Activated naive CD8-positive, alpha-beta T cell treated with anti-CD3 and anti-CD28 coated beads, Interleukin-2, amount 10 ng/mL, durations not matched to agents 7 days and 5 days (primary cell): ENCODE measurements around the gene SECTM1. TPM values are rescaled to one million over a fixed set of nuclear protein-coding genes. Genes with fewer than 3 reads are reported as not detected.
A peak's percentile ranks its signal among the peaks of the same experiment; 100 is the strongest.

Source experiments
- ATAC-seq: fragments of 150-1000 bp; cut with Tn5 transposase; one replicate; pipeline ENCODE4 v1.10.0; 2021; ENCODE audit warnings: low read depth, moderate library complexity
- POLR2A ChIA-PET: fragments of 350-600 bp; sonication (Branson Sonifier 250); formaldehyde crosslinking; loops from one replicate; lab custom pipeline; 2021; ENCODE audit warnings: antibody characterized with exemption; lab: Charles Lee
- DNase-seq: peaks from one replicate; pipeline ENCODE4 v3.0.0; 2021
- H3K27ac Mint-ChIP-seq: one replicate; pipeline ENCODE4 v1.8.0; 2022; ENCODE audit warnings: mild to moderate bottlenecking, mixed read lengths
- H3K27me3 Mint-ChIP-seq: one replicate; pipeline ENCODE4 v1.8.0; 2022; ENCODE audit warnings: mild to moderate bottlenecking, moderate library complexity, mixed read lengths
- H3K36me3 Mint-ChIP-seq: one replicate; pipeline ENCODE4 v1.8.0; 2021; ENCODE audit warnings: mild to moderate bottlenecking, mixed read lengths
- H3K4me1 Mint-ChIP-seq: one replicate; pipeline ENCODE4 v1.8.0; 2021; ENCODE audit warnings: mixed read lengths
- H3K4me3 Mint-ChIP-seq: one replicate; pipeline ENCODE4 v1.8.0; 2022; ENCODE audit warnings: mild to moderate bottlenecking, moderate library complexity, mixed read lengths
- H3K9me3 Mint-ChIP-seq: one replicate; pipeline ENCODE4 v1.8.0; 2021; ENCODE audit warnings: mixed read lengths
- total RNA-seq, 2 experiments: library from RNA; stranded (reverse); gene quantifications; one replicate each; pipeline ENCODE4 v1.2.3, GENCODE V29; 2021

Gene SECTM1
- total RNA-seq, 2 experiments from 2014 or later: 0.86 to 1.0 TPM

DNA sequence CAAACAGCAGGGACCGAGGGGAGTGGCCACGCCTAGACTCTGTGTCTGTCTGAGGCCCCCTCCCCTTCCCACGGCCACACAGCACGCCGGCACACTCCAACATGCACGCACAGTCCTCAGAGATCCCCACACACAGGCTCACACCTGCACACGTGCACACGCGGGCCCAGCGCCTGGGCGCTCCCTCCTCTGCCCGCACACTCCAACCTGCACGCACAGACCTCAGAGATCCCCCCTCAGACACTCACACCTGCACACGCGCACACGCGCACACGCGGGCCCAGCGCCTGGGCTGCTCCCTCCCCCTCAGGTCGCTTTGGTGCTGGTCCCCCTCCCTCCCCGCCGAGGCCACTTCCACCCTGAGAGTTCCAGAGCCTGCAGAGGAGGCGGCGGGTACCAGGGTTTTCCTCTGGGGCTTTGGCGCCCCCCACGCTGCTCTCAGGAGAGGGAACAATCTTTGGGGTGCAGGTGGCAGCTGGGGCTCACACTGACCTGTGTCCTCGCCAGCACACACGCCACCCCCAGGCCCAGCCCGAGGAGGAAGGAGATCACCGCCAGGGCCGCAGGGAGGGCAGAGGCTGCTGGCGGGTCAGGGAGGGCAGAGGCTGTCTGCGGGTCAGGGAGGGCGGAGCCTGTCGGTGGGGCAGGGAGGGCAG is 17.7 kb downstream of the SECTM1 start:
- Mint-ChIP-seq H3K4me3 (peak overlapping the region; percentile 90), H3K4me1 (peaks cover 9% of the 10 kb centered on the region), H3K36me3 (peaks cover 11% of the 10 kb centered on the region), H3K9me3 (no peaks in the 10 kb centered on the region), H3K27me3 (no peaks in the 10 kb centered on the region), H3K27ac (no peak overlapping the region)
- POLR2A ChIA-PET: interaction anchor here (1.0 to 10.2 kb wide), 4 partner anchors 10 to 74 kb away, joined by 3 to 222 read pairs (median 8); no protein-coding TSS in a partner anchor
- ATAC-seq (peak; percentile 45), DNase-seq (peak; percentile 72)

DNA sequence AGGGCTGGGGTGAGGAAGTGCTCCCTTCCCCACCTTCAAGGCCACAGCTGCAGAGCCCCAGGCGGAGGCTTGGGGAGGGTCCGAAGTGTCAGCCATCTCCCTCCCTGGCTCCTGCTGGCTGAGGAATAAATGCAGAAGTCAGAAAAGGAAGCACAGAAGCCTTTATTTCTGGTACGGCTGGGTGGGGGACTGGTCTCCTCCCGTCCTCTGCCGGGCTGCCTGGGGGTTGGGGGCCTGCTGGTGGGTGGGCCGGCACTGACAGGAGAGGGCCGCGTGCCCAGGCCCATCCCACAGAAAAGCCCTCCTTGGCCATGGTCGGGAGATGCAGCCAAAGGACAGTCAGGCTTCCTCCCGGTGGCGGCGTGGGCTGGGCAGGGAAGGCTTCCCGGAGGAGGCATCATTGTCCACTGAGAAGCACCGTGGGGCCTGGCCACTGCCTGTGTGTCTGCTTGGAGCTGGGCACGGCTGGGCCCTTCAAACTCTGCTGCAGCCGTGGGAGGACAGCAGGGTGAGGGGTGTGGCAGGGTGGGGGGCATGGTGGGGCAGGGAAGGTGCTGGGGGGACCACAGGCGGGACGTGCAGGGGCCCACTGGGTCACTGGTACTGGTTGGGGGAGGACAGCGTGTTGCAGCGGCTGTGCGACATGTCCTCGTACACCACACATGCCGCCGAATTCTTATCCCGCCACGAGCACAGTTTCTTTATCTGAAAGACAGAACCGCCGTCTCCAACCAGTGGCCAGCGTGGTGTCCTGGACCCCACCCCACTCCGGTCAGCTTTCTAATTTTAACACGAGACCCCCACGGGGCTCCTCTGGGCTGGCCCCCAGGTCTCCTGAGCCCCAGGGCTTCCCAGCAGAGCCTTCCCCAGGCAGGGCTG is 18.6 kb downstream of the SECTM1 start:
- Mint-ChIP-seq H3K27ac (no peak overlapping the region), H3K27me3 (no peaks in the 10 kb centered on the region), H3K9me3 (no peaks in the 10 kb centered on the region), H3K4me3 (peak overlapping the region; percentile 90), H3K4me1 (peaks cover 9% of the 10 kb centered on the region), H3K36me3 (peaks cover 11% of the 10 kb centered on the region)
- peak; percentile 26 for DNase-seq
- POLR2A ChIA-PET: interaction anchor here (0.6 to 10.2 kb wide), 3 partner anchors 14 to 78 kb away, joined by 3 to 222 read pairs (median 3); no protein-coding TSS in a partner anchor
- no peak for ATAC-seq

DNA sequence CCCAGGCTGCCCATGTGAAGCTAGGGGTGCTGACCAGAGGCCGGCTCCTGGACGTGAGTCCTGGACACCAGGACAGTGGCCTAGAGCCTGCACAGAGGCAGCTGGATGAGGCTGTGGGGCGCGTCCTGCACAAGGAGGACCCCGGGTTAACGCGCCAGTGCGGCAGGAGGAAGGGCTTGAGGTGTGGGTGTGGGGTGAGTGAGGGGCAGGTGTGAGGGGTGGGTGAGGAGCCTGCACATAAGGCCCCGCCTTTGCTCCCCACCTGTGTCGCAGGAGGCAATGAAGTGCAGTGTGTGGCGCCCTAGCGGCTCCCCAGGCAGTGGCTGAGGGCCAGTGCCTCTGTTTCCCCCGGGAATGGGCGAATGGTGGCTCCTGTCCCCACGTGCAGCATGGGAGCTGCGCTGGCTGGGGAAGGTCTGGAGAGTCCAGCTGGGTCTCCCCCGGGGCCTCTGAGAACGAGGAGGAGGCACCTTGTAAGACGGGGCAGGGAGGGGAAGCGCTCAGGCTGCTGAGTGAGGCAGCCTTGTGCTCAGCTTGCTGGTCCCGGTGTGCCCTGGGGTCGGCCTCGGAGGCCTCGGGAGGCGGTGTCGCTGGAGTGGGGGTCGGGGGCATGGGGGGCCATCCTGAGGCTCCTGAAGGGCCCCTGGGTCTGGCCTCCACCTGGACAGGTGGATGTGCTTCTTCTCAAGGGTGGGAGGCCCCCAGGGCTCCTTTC is 19.4 kb downstream of the SECTM1 start:
- peak overlapping the region; percentile 67 for H3K27ac Mint-ChIP-seq
- H3K9me3 Mint-ChIP-seq: no peaks in the 10 kb centered on the region
- H3K36me3 Mint-ChIP-seq: peaks cover 11% of the 10 kb centered on the region
- H3K27me3 Mint-ChIP-seq: no peaks in the 10 kb centered on the region
- ATAC-seq: no peak
- H3K4me3 Mint-ChIP-seq: peak overlapping the region; percentile 90
- DNase-seq: peak; percentile 28
- peaks cover 9% of the 10 kb centered on the region for H3K4me1 Mint-ChIP-seq
- POLR2A ChIA-PET: interaction anchor here (0.9 to 10.2 kb wide), 3 partner anchors 10 to 78 kb away, joined by 3 to 222 read pairs (median 3); no protein-coding TSS in a partner anchor

DNA sequence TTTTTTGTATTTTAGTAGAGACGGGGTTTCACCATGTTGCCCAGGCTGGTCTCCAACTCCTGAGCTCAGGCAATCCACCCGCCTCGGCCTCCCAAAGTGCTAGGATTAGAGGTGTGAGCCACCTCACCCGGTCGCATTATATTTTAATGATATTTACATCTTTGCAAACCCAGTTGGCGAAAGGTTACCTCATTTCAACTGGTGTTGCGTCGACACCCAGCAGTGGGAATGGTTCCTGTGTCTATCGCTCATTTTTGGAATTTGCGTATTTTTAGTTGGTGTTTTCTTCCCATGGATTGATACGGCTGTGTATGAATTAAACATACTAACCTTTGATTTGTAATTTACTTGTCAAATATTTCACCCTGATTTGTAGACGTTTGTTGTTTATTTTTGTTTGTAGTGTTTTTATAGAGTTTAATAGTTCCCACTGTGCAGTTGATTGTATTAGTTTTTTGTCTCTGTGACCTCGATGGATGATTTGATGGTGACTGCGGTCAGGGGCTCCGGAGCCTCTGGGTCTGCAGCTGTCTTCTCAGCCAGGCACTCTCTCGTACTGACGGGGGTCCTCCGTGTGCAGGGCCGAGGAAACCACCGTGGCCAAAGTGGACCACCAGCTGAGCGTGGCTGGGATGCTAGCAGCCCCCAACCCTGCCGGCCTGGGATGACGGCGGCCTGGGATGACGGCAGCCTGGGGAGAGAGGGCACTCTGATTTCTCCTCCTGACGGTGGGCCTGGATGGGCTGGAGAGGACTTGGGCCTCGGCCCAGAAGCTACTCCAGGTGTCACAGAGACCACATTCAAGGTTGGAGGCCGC is 20.2 kb downstream of the SECTM1 start:
- Mint-ChIP-seq H3K9me3 (no peaks in the 10 kb centered on the region), H3K27me3 (peaks cover 5% of the 10 kb centered on the region), H3K36me3 (peaks cover 11% of the 10 kb centered on the region), H3K27ac (peak overlapping the region; percentile 67), H3K4me1 (peaks cover 9% of the 10 kb centered on the region), H3K4me3 (no peak overlapping the region)
- ATAC-seq (no peak), DNase-seq (peak; percentile 23)
- POLR2A ChIA-PET: interaction anchor here (0.9 to 10.2 kb wide), 4 partner anchors 11 to 77 kb away, joined by 3 to 222 read pairs (median 3); no protein-coding TSS in a partner anchor

DNA sequence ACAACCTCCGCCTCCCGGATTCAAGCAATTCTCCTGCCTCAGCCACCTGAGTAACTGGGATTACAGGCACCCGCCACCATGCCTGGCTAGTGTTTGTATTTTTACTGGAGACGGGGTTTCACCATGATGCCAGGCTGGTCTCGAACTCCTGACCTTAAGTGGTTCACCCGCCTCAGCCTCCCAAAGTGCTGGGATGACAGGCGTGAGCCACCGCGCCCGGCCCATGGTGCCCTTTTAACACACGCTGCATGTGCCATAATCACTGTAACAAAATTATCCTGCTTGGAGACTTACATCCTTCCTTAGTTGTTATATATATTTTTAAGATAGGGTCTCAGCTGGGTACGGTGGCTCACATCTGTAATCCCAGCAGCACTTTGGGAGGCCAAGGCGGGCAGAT is 21.6 kb downstream of the SECTM1 start:
- H3K4me1 Mint-ChIP-seq: peaks cover 11% of the 10 kb centered on the region
- H3K9me3 Mint-ChIP-seq: no peaks in the 10 kb centered on the region
- peaks cover 7% of the 10 kb centered on the region for H3K27me3 Mint-ChIP-seq
- POLR2A ChIA-PET: interaction anchor here (1.5 to 10.2 kb wide), 2 partner anchors 11 to 19 kb away, joined by 3 to 222 read pairs; no protein-coding TSS in a partner anchor
- H3K36me3 Mint-ChIP-seq: peaks cover 11% of the 10 kb centered on the region
- H3K4me3 Mint-ChIP-seq: no peak overlapping the region
- DNase-seq (no peak), ATAC-seq (no peak)
- H3K27ac Mint-ChIP-seq: no peak overlapping the region

DNA sequence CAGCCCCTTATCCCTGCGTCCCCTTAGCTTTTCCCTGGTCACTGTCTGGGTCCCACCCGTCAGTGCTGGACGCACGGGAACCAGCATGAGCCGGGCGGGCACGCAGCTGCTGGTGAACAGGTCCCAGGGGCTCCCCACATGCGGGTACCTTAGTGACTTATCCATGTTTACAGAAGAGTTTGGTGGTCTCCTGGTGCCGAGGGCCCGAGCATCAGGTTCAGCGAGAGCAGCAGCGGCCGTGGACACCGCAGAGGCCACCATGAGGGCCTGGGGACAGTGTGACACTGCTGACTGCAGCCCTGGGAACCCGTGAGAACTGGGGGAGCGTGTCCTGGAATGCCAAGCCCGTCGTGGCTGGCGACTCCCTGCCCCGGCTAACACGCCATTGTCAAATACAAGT is 22.7 kb downstream of the SECTM1 start:
- no peaks in the 10 kb centered on the region for H3K9me3 Mint-ChIP-seq
- H3K4me1 Mint-ChIP-seq: peaks cover 21% of the 10 kb centered on the region
- H3K27me3 Mint-ChIP-seq: peaks cover 7% of the 10 kb centered on the region
- POLR2A ChIA-PET: interaction anchor here (0.8 to 10.2 kb wide), 2 partner anchors 10 to 68 kb away, joined by 3 to 222 read pairs; no protein-coding TSS in a partner anchor
- no peak for ATAC-seq
- DNase-seq: peak; percentile 27
- no peak overlapping the region for H3K4me3 Mint-ChIP-seq
- peaks cover 10% of the 10 kb centered on the region for H3K36me3 Mint-ChIP-seq
- no peak overlapping the region for H3K27ac Mint-ChIP-seq

DNA sequence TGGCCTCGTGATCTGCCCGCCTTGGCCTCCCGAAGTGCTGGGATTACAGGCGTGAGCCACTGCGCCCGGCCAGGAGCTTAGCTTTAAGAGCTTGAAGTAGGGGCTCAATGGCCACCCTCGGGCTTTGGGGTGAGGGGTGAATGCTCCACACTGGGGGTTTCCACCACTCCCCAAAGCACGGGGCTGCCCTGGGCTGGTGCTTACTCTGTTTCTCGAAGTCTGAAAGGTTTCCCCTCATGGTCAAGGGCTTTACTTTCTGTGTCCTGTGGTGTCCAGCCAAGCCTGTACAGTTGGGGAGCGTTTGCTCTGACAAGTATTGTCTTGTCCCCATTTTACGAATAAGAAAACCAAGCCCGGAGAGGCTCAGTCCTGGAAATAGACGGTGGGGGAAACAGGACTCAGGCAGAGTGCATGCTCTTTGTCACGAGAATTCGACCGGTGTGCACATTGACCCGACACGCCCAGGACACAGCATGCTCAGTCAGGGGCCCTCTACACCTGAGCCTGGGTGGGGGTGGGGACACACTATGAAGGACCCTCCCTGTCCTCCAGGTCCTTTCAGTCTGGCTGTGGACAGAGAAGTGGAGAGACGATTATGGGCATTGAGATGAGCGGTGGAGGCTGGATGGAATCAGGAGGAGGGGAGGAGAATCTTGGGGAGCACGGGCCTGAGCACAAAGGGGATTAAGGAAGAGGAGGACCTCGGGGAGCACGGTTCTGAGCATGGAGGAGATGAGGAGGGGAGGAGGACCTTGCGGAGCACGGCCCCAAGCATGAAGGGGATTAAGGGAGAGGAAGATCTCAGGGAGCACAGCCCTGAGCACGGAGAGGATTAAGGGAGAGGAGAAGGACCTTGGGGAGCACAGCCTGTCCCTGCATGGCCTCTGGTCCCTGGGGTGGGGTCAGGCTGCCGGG is 23.7 kb downstream of the SECTM1 start:
- Mint-ChIP-seq H3K9me3 (no peaks in the 10 kb centered on the region), H3K4me1 (peaks cover 21% of the 10 kb centered on the region), H3K27ac (no peak overlapping the region), H3K27me3 (peaks cover 7% of the 10 kb centered on the region), H3K36me3 (peaks cover 7% of the 10 kb centered on the region), H3K4me3 (no peak overlapping the region)
- no peak for ATAC-seq
- DNase-seq: peak; percentile 28
- POLR2A ChIA-PET: interaction anchor here (10.2 kb wide), 1 partner anchor 9 kb away, joined by 222 read pairs; no protein-coding TSS in a partner anchor

DNA sequence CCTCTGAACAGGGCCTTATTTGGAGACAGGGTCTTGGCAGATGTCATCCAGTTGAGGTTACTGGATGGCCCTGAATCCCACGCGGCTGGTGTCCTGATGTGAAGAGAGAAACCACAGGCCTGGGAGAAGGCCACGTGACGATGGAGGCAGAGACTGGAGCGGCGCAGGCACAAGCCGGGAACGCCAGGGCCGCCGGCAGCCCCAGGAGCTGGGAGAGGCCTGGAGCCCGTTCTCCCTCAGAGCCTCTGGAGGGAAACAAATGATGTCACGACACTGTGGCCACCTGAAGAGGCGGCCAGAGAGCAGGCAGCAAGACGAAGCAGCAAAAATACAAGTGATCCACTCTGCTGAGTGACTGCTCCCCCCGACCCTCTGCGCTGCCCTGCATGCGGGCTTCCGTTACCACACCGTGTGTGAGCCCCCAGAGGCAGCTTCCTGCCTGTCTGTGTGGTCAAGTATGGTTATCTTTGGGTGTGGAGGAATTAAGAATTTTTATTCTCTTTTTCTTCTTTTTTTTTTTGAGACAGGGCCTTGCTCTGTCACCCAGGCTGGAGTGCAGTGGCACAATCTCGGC is 27.8 kb downstream of the SECTM1 start:
- H3K4me3 Mint-ChIP-seq: peak overlapping the region; percentile 43
- H3K27me3 Mint-ChIP-seq: peaks cover 7% of the 10 kb centered on the region
- H3K4me1 Mint-ChIP-seq: peaks cover 44% of the 10 kb centered on the region
- ATAC-seq (no peak), DNase-seq (peak; percentile 43)
- no peaks in the 10 kb centered on the region for H3K9me3 Mint-ChIP-seq
- peak overlapping the region; percentile 72 for H3K27ac Mint-ChIP-seq
- no peaks in the 10 kb centered on the region for H3K36me3 Mint-ChIP-seq
- POLR2A ChIA-PET: interaction anchor here (1.0 to 1.3 kb wide), 3 partner anchors 8 to 12 kb away, joined by 3 to 6 read pairs (median 3); partner anchors contain the start of gene CD7

DNA sequence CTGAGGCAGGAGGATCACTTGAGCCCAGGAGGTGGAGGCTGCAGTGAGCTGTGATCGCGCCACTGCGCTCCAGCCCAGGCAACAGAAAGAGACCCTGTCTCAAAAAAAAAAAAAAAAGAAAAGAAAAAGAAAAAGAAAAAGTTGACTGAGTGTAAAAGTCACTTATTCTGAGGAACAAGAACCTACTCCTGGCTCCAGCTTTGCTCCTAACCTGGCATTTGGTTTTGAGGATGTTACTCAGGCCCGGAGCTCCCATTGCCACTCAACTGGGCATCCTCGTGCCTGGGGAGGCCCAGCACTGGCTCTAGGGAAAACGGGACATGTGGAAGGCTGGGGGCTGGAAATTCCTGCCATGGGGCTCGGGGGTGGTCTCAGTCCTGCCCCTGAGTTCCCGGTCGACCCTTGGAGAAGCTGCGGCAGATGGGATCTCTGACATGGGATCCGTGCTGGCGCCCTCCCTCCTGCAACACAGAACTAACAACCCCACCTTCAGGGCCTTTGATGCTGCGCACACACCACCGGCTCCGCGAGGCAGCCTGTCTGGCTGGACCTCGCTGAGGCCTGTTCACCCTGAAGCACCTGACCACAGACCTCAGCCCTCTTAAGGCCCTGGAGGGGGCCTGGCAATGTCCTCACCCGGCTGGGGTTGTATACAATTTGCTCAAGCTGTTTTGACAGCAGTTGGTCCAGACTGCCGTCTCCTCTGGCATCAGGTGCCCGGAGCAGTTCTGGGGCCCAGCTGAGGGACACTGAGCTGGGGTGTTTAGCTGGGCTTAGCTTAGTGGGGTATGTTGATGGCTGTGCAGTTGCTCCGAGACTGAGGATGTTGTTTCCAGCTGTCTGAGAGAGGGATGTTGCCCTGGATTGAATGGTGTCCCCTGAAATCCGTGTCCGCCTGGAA is 28.5 kb downstream of the SECTM1 start:
- Mint-ChIP-seq H3K4me3 (peak overlapping the region; percentile 37), H3K27me3 (peaks cover 7% of the 10 kb centered on the region), H3K9me3 (no peaks in the 10 kb centered on the region), H3K36me3 (no peaks in the 10 kb centered on the region), H3K4me1 (peaks cover 50% of the 10 kb centered on the region), H3K27ac (peak overlapping the region; percentile 65)
- ATAC-seq (no peak), DNase-seq (peak; percentile 47)
- POLR2A ChIA-PET: interaction anchor here (0.7 to 9.8 kb wide), 7 partner anchors 8 to 267 kb away, joined by 3 to 222 read pairs (median 6); partner anchors contain the start of genes CD7, CSNK1D and DCXR
